ENCODE measurements around the gene PLEKHG4.

DNA sequence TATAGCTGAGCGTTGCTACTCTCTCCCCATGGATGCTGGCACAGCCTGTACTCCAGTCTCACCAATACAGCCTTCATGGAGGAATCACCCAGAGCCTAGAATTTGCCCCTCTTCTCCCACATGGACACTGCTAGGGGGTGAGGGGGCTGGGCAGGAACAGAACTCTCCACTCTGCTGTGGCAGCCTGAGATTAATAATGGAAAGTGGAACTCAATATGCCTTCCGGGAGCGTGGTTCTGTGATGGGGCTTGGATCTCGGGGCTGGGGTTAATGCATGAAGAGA is 29.3 kb upstream of the PLEKHG4 start:
- no peak for TF ChIP-seq POLR2A (IDR thresholded peaks at IDR 0.05; ENCODE audit: low read depth, low read length)
- TF ChIP-seq POLR2AphosphoS5 (IDR thresholded peaks at IDR 0.05; ENCODE audit: low read depth, low read length) = no peak
- no peak for TF ChIP-seq TAF1 (IDR thresholded peaks at IDR 0.05; ENCODE audit: borderline replicate concordance, low read depth, low read length)

Measured in GM12892 (cell line).